GM12873 (cell line): ENCODE results near the gene SRPX.

Experiments used
- CTCF ChIP-seq: IDR thresholded peaks from 2 replicates; pipeline ENCODE4 v1.5.1; 2012; ENCODE audit warnings: low read depth, mild to moderate bottlenecking, moderate library complexity, low read length, control low read depth; ENCODE audit not compliant: insufficient read depth; ENCODE audit errors: missing control alignments

SRPX gene

GRCh38 chrX:38221391-38221929 lies 789 bp upstream of the SRPX start:
- TF ChIP-seq CTCF, result no peak

- peak; percentile 43 for TF ChIP-seq CTCF
Observed at GRCh38 chrX:38220024-38220414, 652 bp downstream of the SRPX start.

- no peak for TF ChIP-seq CTCF
Observed at GRCh38 chrX:38216642-38217041, 4.0 kb downstream of the SRPX start.

GRCh38 chrX:38214551-38215531 lies 5.8 kb downstream of the SRPX start:
- no peak for TF ChIP-seq CTCF

- TF ChIP-seq CTCF, result no peak
Observed at GRCh38 chrX:38214044-38214443, 6.6 kb downstream of the SRPX start.

- no peak for TF ChIP-seq CTCF
Observed at GRCh38 chrX:38211891-38212635, 8.6 kb downstream of the SRPX start.

- no peak for TF ChIP-seq CTCF
Observed at GRCh38 chrX:38206542-38206941, 14.1 kb downstream of the SRPX start.
